Panc1 (cell line): Measurements from ENCODE around the gene LRRC49. TPM values are rescaled to one million over a fixed set of nuclear protein-coding genes. Genes with fewer than 3 reads are reported as not detected.

Experiments used
- ATAC-seq: fragments of 200-7000 bp; cut with Tn5 transposase; 2 replicates; pipeline ENCODE4 v1.9.1; 2020; ENCODE audit warnings: mild to moderate bottlenecking, moderate library complexity
- BruUV-seq: library from RNA; stranded (reverse); fragments of 400-500 nt; replicated peaks from 2 replicates; lab custom pipeline; 2021; lab: Mats Ljungman, UMichigan
- CTCF ChIA-PET: fragments of 300-600 bp; sonication (Branson Sonifier 250); formaldehyde crosslinking; loops from one replicate; lab custom pipeline; 2022; ENCODE audit warnings: antibody characterized with exemption; lab: Charles Lee
- POLR2A ChIA-PET: fragments of 300-600 bp; sonication (Branson Sonifier 250); formaldehyde crosslinking; loops from one replicate; lab custom pipeline; 2022; ENCODE audit warnings: antibody characterized with exemption; lab: Charles Lee
- DNase-seq: peaks from one replicate; pipeline ENCODE4 v3.0.0-alpha.2; 2010; ENCODE audit warnings: low read depth, low spot score
- H3K27ac ChIP-seq: 2 replicates; pipeline ENCODE4 v1.5.1; 2011; ENCODE audit warnings: mild to moderate bottlenecking, low read length, inconsistent platforms
- H3K27me3 ChIP-seq: fragments of 200-500 bp; sonication (Bioruptor generic); 2 replicates; pipeline ENCODE4 v1.6.0; 2014; ENCODE audit warnings: low read length, inconsistent platforms; ENCODE audit not compliant: control insufficient read depth, insufficient read depth
- H3K36me3 ChIP-seq: fragments of 200-500 bp; sonication (Bioruptor generic); 2 replicates; pipeline ENCODE4 v1.5.1; 2014; ENCODE audit warnings: inconsistent platforms, mild to moderate bottlenecking, low read length, moderate library complexity; ENCODE audit not compliant: control insufficient read depth, insufficient read depth
- H3K4me1 ChIP-seq: 2 replicates; pipeline ENCODE4 v1.5.1; 2011; ENCODE audit warnings: inconsistent platforms, mild to moderate bottlenecking, low read length, moderate library complexity; ENCODE audit not compliant: control insufficient read depth, insufficient read depth
- H3K4me3 ChIP-seq, 2 experiments: 2 replicates each; pipeline ENCODE4 v1.5.1; 2011 to 2012; ENCODE audit warnings: low read depth in 2 of 2, low read length in 2 of 2, mild to moderate bottlenecking in 2 of 2, inconsistent platforms in 1 of 2, moderate library complexity in 1 of 2
- H3K9me3 ChIP-seq: fragments of 200-500 bp; sonication (Bioruptor generic); 2 replicates; pipeline ENCODE4 v1.5.1; 2014; ENCODE audit warnings: low read depth, mild to moderate bottlenecking, inconsistent platforms, low read length, moderate library complexity; ENCODE audit not compliant: control insufficient read depth, insufficient read depth
- POLR2AphosphoS5 ChIP-seq: IDR thresholded peaks from 2 replicates; pipeline ENCODE4 v1.6.1; 2012; ENCODE audit warnings: mild to moderate bottlenecking, low read depth, low read length, moderate library complexity
- SIN3A ChIP-seq: IDR thresholded peaks from 2 replicates; pipeline ENCODE4 v1.6.1; 2012; ENCODE audit warnings: low read depth, mild to moderate bottlenecking, low read length, moderate library complexity, borderline replicate concordance; ENCODE audit not compliant: insufficient read depth
- TCF7L2 ChIP-seq: IDR thresholded peaks from 2 replicates; pipeline ENCODE4 v1.6.1; 2011; ENCODE audit warnings: mild to moderate bottlenecking, low read depth, low read length, inconsistent platforms
- in situ Hi-C: cut with HindIII; loops from 2 replicates; pipeline ENCODE4 v1.10.0; 2016; ENCODE audit warnings: low sequenced_read_pairs, low pct_unique_long_range_greater_than_20kb
- intact Hi-C: fragments of 100-400 bp; cut with micrococcal nuclease; formaldehyde crosslinking; loops from one replicate; pipeline ENCODE4 v1.10.0; 2022; ENCODE audit not compliant: unreplicated experiment
- total RNA-seq: library from RNA; stranded (reverse); gene quantifications from one replicate; pipeline ENCODE4 v1.2.1, GENCODE V29; 2021; ENCODE audit not compliant: unreplicated experiment
- TF ChIP-seq, protein P1 (sequence below): fragments of 450-650 bp; IDR thresholded peaks from 2 replicates; pipeline ENCODE4 v1.5.1; 2017; ENCODE audit warnings: mild to moderate bottlenecking
- TF ChIP-seq, protein P2 (sequence below), 2 experiments: IDR thresholded peaks; 2 replicates each; pipeline ENCODE4 v1.6.1; 2011 to 2012; ENCODE audit warnings: low read depth in 2 of 2, control low read depth in 1 of 2, low read length in 1 of 2, mild to moderate bottlenecking in 1 of 2, moderate library complexity in 1 of 2; ENCODE audit not compliant: insufficient read depth in 1 of 2

The LRRC49 gene
- total RNA-seq, 1 experiment from 2014 or later: 8.3 TPM

DNA sequence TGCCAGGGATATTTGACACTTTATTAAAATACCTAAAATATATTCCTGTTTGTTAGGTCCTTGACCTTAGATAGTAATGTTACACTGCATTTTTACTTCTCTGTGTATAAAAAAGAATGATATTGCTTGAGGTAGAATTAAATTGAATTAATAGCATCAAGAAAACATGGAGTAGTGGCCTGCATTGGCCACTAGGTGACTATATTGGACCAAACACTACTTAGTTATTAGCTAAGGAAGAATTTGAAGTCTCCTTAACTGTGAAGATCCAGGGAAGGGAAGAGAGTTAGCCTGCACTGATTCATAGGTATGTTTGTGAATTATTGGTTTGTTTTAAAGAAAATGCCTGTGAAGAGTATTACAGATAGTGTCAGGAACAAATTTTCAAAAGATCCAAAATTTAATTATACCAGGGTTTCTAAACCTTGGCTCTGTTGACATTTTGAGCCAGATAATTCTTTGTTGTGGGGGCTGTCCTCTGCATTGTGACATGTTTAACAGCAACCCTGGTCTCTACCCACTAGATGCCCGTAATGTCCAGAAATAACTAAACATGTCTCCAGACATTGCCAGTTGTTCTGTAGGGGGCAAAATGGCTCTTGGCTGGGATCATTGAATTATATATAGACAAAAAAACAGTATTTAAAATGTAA lies 119.0 kb downstream of the LRRC49 start:
- intact Hi-C loops (loop anchor here (2.0 to 5.0 kb wide), 2 partner anchors 91 to 429 kb away; no protein-coding TSS in a partner anchor), in situ Hi-C loops (no loop called here)
- no peaks in the 10 kb centered on the region for H3K27me3 ChIP-seq
- H3K4me3 ChIP-seq: no peak overlapping the region
- no peaks in the 10 kb centered on the region for H3K9me3 ChIP-seq
- CTCF ChIA-PET: interaction anchor here (0.6 to 0.7 kb wide), 2 partner anchors 9 to 569 kb away, joined by 3 to 6 read pairs; no protein-coding TSS in a partner anchor
- no TSS peak for BruUV-seq
- ATAC-seq: peak; percentile 94
- H3K36me3 ChIP-seq: no peaks in the 10 kb centered on the region
- DNase-seq: peak; percentile 32
- peaks cover 6% of the 10 kb centered on the region; the same call in 1 of the 2 replicates for H3K4me1 ChIP-seq
- POLR2A ChIA-PET: no interaction called here
- TF ChIP-seq, protein P1, sequence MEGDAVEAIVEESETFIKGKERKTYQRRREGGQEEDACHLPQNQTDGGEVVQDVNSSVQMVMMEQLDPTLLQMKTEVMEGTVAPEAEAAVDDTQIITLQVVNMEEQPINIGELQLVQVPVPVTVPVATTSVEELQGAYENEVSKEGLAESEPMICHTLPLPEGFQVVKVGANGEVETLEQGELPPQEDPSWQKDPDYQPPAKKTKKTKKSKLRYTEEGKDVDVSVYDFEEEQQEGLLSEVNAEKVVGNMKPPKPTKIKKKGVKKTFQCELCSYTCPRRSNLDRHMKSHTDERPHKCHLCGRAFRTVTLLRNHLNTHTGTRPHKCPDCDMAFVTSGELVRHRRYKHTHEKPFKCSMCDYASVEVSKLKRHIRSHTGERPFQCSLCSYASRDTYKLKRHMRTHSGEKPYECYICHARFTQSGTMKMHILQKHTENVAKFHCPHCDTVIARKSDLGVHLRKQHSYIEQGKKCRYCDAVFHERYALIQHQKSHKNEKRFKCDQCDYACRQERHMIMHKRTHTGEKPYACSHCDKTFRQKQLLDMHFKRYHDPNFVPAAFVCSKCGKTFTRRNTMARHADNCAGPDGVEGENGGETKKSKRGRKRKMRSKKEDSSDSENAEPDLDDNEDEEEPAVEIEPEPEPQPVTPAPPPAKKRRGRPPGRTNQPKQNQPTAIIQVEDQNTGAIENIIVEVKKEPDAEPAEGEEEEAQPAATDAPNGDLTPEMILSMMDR: peak; percentile 86; the same call in 1 of the 2 replicates
- no peak for TF ChIP-seq POLR2AphosphoS5
- peak overlapping the region; percentile 65; the same call in 1 of the 2 replicates for H3K27ac ChIP-seq

DNA sequence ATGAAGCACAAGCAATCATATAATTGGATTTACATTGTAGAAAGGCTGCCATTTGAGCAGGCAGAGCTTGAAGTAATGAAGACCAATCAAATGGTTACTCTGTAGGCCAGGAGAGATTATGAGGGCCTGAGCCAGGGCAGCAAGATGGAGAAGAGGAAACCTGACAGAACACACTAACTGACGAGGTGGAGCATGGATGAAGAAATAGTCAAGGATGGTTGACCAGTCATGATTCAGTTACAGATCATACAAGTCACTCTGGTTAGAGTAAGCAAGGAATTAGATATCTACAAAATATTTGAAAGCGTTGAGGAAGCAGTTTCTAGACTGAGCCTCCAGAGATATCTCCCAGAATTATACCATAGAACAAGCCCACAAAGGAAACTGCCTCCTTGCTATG lies 120.8 kb downstream of the LRRC49 start:
- POLR2A ChIA-PET: no interaction called here
- peaks cover 6% of the 10 kb centered on the region; the same call in 1 of the 2 replicates for H3K4me1 ChIP-seq
- TF ChIP-seq SIN3A (no peak), POLR2AphosphoS5 (no peak), TCF7L2 (no peak)
- TF ChIP-seq, protein P1: no peak
- TF ChIP-seq, protein P2, sequence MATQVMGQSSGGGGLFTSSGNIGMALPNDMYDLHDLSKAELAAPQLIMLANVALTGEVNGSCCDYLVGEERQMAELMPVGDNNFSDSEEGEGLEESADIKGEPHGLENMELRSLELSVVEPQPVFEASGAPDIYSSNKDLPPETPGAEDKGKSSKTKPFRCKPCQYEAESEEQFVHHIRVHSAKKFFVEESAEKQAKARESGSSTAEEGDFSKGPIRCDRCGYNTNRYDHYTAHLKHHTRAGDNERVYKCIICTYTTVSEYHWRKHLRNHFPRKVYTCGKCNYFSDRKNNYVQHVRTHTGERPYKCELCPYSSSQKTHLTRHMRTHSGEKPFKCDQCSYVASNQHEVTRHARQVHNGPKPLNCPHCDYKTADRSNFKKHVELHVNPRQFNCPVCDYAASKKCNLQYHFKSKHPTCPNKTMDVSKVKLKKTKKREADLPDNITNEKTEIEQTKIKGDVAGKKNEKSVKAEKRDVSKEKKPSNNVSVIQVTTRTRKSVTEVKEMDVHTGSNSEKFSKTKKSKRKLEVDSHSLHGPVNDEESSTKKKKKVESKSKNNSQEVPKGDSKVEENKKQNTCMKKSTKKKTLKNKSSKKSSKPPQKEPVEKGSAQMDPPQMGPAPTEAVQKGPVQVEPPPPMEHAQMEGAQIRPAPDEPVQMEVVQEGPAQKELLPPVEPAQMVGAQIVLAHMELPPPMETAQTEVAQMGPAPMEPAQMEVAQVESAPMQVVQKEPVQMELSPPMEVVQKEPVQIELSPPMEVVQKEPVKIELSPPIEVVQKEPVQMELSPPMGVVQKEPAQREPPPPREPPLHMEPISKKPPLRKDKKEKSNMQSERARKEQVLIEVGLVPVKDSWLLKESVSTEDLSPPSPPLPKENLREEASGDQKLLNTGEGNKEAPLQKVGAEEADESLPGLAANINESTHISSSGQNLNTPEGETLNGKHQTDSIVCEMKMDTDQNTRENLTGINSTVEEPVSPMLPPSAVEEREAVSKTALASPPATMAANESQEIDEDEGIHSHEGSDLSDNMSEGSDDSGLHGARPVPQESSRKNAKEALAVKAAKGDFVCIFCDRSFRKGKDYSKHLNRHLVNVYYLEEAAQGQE (IDR thresholded peaks at IDR 0.05; ENCODE audit: insufficient read depth in 1 of 2, low read depth in 2 of 2, low read length in 1 of 2): no peak
- DNase-seq (no peak), ATAC-seq (no peak)
- no TSS peak for BruUV-seq
- peak overlapping the region; percentile 60; the same call in 1 of the 2 replicates for H3K27ac ChIP-seq
- no peaks in the 10 kb centered on the region for H3K36me3 ChIP-seq
- CTCF ChIA-PET: no interaction called here
- no peaks in the 10 kb centered on the region for H3K27me3 ChIP-seq
- no peak overlapping the region for H3K4me3 ChIP-seq
- intact Hi-C loops (loop anchor here (5.0 kb wide), 1 partner anchor 89 kb away; no protein-coding TSS in a partner anchor), in situ Hi-C loops (no loop called here)
- H3K9me3 ChIP-seq: no peaks in the 10 kb centered on the region
